RWPE2 (cell line): ENCODE results near the gene RBSN.

Source experiments
- ATAC-seq: fragments of 200-7000 bp; cut with Tn5 transposase; 3 replicates; pipeline ENCODE4 v1.9.1; 2021; ENCODE audit warnings: low read depth
- DNase-seq: peaks from one replicate; pipeline ENCODE4 v3.0.0-alpha.2; 2020; ENCODE audit warnings: low spot score
- H3K27ac ChIP-seq: fragments of 450-650 bp; 2 replicates; pipeline ENCODE4 v1.5.1; 2017; ENCODE audit warnings: mild to moderate bottlenecking; ENCODE audit not compliant: poor library complexity, severe bottlenecking
- H3K27me3 ChIP-seq: fragments of 250-450 bp; sonication (Bioruptor Pico); 2 replicates; pipeline ENCODE4 v1.5.1; 2021; ENCODE audit warnings: mild to moderate bottlenecking, moderate library complexity; ENCODE audit not compliant: insufficient read depth, poor library complexity, severe bottlenecking
- H3K36me3 ChIP-seq: fragments of 250-450 bp; sonication (Bioruptor Pico); 2 replicates; pipeline ENCODE4 v1.5.1; 2020; ENCODE audit warnings: low read depth, mild to moderate bottlenecking, moderate library complexity
- H3K4me1 ChIP-seq: fragments of 250-450 bp; sonication (Bioruptor Pico); 2 replicates; pipeline ENCODE4 v1.5.1; 2021; ENCODE audit warnings: mild to moderate bottlenecking, moderate library complexity; ENCODE audit not compliant: insufficient read depth, poor library complexity, severe bottlenecking
- H3K4me3 ChIP-seq: fragments of 250-450 bp; sonication (Bioruptor Pico); 2 replicates; pipeline ENCODE4 v1.5.1; 2021; ENCODE audit warnings: mild to moderate bottlenecking, moderate library complexity; ENCODE audit not compliant: severe bottlenecking
- H3K9me3 ChIP-seq: fragments of 250-450 bp; sonication (Bioruptor Pico); 2 replicates; pipeline ENCODE4 v1.5.1; 2021; ENCODE audit warnings: mild to moderate bottlenecking, moderate library complexity; ENCODE audit not compliant: severe bottlenecking
- CTCF ChIP-seq: fragments of 450-650 bp; IDR thresholded peaks from one replicate; pipeline ENCODE4 v1.5.1; 2017; ENCODE audit warnings: mild to moderate bottlenecking, moderate library complexity; ENCODE audit not compliant: poor library complexity, severe bottlenecking

Gene RBSN

GRCh38 chr3:15050405-15051092, 48.4 kb downstream of the RBSN start:
- Histone ChIP-seq H3K9me3 (no peaks in the 10 kb centered on the region), H3K4me3 (no peak overlapping the region), H3K36me3 (peaks cover 96% of the 10 kb centered on the region), H3K4me1 (no peaks in the 10 kb centered on the region), H3K27me3 (no peaks in the 10 kb centered on the region), H3K27ac (no peak overlapping the region)
- ATAC-seq (no peak), DNase-seq (no peak)
- no peak for TF ChIP-seq CTCF

DNA sequence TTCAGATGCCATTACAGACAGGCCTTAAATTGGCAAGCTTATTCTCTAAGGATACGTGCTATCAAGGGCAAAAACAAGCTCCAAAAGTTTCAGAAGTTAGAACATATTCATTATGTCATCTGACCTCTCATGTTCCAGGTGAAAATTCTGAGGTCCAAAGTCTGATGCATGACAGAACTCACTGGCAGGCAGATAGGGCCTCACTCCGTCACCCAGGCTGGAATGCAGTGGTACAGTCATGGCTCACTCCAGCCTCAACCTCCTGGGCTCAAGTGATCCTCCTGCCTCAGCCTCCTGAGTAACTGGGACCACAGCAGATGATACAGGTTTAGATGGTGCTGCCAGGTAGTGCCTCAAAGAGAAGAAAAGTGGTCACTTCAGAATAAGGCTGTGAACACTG, 49.4 kb downstream of the RBSN start:
- no peak for TF ChIP-seq CTCF
- Histone ChIP-seq H3K36me3 (peaks cover 97% of the 10 kb centered on the region), H3K4me3 (no peak overlapping the region), H3K27me3 (no peaks in the 10 kb centered on the region), H3K9me3 (no peaks in the 10 kb centered on the region), H3K4me1 (no peaks in the 10 kb centered on the region), H3K27ac (no peak overlapping the region)
- DNase-seq (no peak), ATAC-seq (no peak)

DNA sequence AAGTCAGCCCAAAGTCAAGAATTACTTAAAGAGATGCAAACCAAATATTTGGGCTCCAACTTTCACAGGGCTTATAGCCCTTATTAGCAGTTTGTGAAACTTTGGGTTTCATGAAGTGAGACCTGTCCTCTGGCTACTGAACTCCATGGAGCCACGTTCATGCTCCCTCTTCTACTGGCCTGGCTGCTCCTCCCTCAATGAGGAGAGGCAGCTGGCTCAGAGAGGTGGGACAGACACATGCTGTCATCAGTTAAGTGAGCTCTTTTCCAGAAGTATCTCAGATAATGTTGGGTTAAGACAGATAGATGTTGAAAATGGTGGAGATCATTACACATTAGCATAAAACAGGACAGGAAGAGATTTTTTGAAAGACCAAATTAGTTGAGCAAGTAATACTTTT, 53.3 kb downstream of the RBSN start:
- no peak overlapping the region for H3K27ac ChIP-seq
- no peak for DNase-seq
- no peak overlapping the region for H3K4me3 ChIP-seq
- H3K9me3 ChIP-seq = no peaks in the 10 kb centered on the region
- no peaks in the 10 kb centered on the region for H3K27me3 ChIP-seq
- no peak for TF ChIP-seq CTCF
- no peaks in the 10 kb centered on the region for H3K4me1 ChIP-seq
- ATAC-seq = no peak
- peaks cover 98% of the 10 kb centered on the region for H3K36me3 ChIP-seq

DNA sequence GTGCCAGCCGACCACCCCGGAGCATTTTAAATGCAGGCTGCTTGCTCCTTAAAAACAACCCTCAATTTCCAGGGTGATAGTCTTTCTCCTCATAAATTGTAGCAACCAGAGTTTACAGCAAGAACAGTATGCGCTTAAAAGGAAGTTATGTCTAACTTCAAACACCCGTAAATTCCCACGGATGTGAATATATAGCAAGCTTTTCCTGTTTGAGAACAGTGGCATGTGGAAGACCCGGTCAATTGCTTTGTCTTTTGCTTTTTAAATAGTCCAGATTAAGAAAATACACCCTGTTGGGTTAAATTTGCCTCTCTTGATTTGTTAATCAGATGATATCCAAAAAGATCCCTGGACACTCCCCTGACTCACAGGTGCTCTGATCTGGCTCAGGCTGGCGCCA, 54.6 kb downstream of the RBSN start:
- Histone ChIP-seq H3K27me3 (no peaks in the 10 kb centered on the region), H3K36me3 (peaks cover 100% of the 10 kb centered on the region), H3K9me3 (no peaks in the 10 kb centered on the region), H3K4me3 (no peak overlapping the region), H3K27ac (no peak overlapping the region), H3K4me1 (no peaks in the 10 kb centered on the region)
- TF ChIP-seq CTCF = no peak
- DNase-seq (no peak), ATAC-seq (no peak)

DNA sequence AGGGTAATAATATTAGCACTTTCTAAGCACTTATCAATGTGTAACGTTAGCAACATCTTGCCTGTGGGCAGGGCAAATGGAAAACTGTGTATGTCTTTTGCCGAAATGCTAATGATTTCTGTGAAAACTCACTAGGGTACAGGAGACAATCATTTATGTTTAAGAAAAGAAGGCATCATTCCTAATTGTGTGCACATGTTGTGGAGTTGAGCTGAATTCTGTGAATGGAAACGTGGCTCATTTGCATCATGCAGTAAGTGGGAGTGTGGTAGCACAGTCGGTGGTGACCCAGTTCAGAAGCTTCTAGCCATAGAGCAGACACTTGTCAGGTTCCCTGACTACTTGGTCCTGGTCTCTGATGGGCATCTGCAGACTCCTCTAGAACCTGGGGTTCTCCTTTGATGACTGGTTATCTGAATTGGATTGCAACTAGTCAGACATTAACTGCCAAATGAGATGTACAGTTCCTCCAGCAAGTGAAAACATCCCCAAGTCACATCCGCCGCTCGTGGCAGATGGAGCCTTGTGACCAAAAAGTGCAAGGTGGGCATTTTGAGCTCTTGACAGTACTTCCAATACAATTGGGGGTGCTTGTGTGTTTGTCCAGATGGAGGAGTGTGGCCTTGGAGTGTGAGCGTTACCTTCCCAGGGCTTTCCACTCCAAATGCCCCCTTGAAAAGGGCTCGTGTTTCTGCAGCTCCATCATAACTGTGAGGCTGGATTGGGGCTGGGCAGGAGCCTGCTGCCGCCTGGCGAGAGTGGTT, 55.4 kb downstream of the RBSN start:
- no peaks in the 10 kb centered on the region for H3K27me3 ChIP-seq
- no peak overlapping the region for H3K4me3 ChIP-seq
- H3K27ac ChIP-seq = no peak overlapping the region
- no peaks in the 10 kb centered on the region for H3K9me3 ChIP-seq
- no peak for TF ChIP-seq CTCF
- peaks cover 100% of the 10 kb centered on the region for H3K36me3 ChIP-seq
- DNase-seq (no peak), ATAC-seq (no peak)
- H3K4me1 ChIP-seq = no peaks in the 10 kb centered on the region
